AG04449 (cell line): ENCODE data around the gene WNT7A.

Experiments
- CTCF ChIA-PET: fragments of 350-600 bp; formaldehyde crosslinking; extraction: SDS; loops from one replicate; lab custom pipeline; 2021; ENCODE audit warnings: antibody characterized with exemption; lab: Yijun Ruan, JAX
- POLR2A ChIA-PET: fragments of 400-600, 350-600 bp; formaldehyde crosslinking; extraction: SDS; loops from one replicate; lab custom pipeline; 2020; ENCODE audit warnings: antibody characterized with exemption, inconsistent platforms; lab: Yijun Ruan, JAX
- DNase-seq: peaks from one replicate; pipeline ENCODE4 v3.0.0-alpha.2; 2010; ENCODE audit warnings: low read depth, low spot score
- H3K4me3 ChIP-seq: 2 replicates; pipeline ENCODE4 v1.5.1; 2011; ENCODE audit warnings: low read depth, mild to moderate bottlenecking, control low read depth, low read length
- TF ChIP-seq, protein P1 (sequence below): IDR thresholded peaks from one replicate; pipeline ENCODE4 v1.5.1; 2011; ENCODE audit warnings: mild to moderate bottlenecking, moderate library complexity, low read length, control low read depth, inconsistent platforms; ENCODE audit not compliant: insufficient read depth; ENCODE audit errors: missing control alignments

Gene WNT7A

DNA sequence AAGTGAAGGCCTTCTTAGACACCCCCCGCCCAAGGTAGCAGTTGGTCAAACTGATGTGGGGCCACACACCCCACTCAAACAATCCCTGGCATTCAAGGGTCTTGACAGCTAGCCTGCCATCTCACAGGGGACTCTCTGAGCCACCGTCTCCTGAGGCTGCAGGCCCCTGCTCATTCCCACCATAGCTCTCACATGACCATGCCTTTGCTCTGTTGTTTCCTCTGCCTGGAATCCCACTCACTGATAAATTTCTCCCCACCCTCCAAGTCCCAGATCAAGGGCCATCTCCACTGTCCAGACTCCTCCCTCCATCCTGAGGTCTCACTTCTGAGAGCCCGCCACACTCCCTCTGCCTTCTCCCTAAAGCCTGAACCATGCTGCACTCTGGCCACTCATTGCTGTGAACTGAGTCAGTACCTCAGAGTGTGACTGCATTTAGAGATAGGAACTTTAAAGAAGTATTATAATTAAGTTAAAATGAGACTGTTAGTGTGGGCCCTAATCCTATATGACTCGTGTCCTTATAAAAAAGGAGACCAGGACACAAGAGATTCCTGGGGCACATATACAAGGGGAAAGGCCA lies 10.0 kb downstream of the WNT7A start:
- TF ChIP-seq, protein P1, sequence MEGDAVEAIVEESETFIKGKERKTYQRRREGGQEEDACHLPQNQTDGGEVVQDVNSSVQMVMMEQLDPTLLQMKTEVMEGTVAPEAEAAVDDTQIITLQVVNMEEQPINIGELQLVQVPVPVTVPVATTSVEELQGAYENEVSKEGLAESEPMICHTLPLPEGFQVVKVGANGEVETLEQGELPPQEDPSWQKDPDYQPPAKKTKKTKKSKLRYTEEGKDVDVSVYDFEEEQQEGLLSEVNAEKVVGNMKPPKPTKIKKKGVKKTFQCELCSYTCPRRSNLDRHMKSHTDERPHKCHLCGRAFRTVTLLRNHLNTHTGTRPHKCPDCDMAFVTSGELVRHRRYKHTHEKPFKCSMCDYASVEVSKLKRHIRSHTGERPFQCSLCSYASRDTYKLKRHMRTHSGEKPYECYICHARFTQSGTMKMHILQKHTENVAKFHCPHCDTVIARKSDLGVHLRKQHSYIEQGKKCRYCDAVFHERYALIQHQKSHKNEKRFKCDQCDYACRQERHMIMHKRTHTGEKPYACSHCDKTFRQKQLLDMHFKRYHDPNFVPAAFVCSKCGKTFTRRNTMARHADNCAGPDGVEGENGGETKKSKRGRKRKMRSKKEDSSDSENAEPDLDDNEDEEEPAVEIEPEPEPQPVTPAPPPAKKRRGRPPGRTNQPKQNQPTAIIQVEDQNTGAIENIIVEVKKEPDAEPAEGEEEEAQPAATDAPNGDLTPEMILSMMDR: no peak
- ChIA-PET POLR2A (no interaction called here), CTCF (no interaction called here)

GRCh38 chr3:13868844-13869724 lies 10.8 kb downstream of the WNT7A start:
- CTCF ChIA-PET: no interaction called here
- DNase-seq: no peak
- TF ChIP-seq, protein P1: no peak
- POLR2A ChIA-PET: no interaction called here
- H3K4me3 ChIP-seq: no peak overlapping the region

More for the DNA sequence above, 10.0 kb downstream of the WNT7A start:
- H3K4me3 ChIP-seq: no peak overlapping the region
- no peak for DNase-seq

- CTCF ChIA-PET: no interaction called here
- POLR2A ChIA-PET: no interaction called here
- no peak overlapping the region for H3K4me3 ChIP-seq
- TF ChIP-seq, protein P1: no peak
- no peak for DNase-seq
Measured at GRCh38 chr3:13867732-13868131, 12.1 kb downstream of the WNT7A start.

GRCh38 chr3:13866041-13866965 lies 13.6 kb downstream of the WNT7A start:
- POLR2A ChIA-PET: no interaction called here
- H3K4me3 ChIP-seq: no peak overlapping the region
- DNase-seq: no peak
- CTCF ChIA-PET: interaction anchor here (1.1 kb wide), 1 partner anchor 30 kb away, joined by 3 read pairs; no protein-coding TSS in a partner anchor
- TF ChIP-seq, protein P1: no peak

- TF ChIP-seq, protein P1: no peak
- CTCF ChIA-PET: no interaction called here
- DNase-seq: no peak
- POLR2A ChIA-PET: no interaction called here
- H3K4me3 ChIP-seq: no peak overlapping the region
Measured at GRCh38 chr3:13865581-13865980, 14.3 kb downstream of the WNT7A start.

DNA sequence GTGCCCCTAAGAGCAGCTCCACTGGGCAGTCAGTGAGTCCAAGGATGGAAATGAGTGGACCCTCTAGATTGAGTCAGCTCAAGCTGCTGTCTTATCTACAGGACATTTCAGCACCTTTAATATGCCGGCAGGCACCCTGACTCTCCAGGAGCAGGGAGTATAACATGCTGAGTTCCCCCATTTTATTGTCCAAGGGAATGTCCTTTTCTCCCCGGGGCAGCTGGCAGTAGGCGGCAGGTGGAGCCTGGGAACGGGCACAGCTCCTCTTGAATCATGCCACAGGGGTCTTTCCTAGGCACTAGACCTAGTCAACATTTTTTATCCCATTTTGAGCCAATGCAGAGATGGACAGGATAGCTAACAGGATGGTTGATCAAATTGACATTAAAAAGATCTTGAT lies 14.8 kb downstream of the WNT7A start:
- no peak for DNase-seq
- ChIA-PET CTCF (no interaction called here), POLR2A (no interaction called here)
- H3K4me3 ChIP-seq: no peak overlapping the region
- TF ChIP-seq, protein P1: no peak
